Bronchial epithelial cell (primary cell): ENCODE data around the gene ARHGAP1. TPM values are rescaled to one million over a fixed set of nuclear protein-coding genes. Genes with fewer than 3 reads are reported as not detected.
A peak's percentile ranks its signal among the peaks of the same experiment; 100 is the strongest.

Experiments used
- DNase-seq: peaks from one replicate; pipeline ENCODE4 v3.0.0-alpha.2; 2010; ENCODE audit warnings: low read depth
- FAIRE-seq: peaks from 2 replicates; lab custom pipeline; 2011; peaks lifted over from hg19 to GRCh38; lab: Jason Lieb, UNC
- H3K27me3 ChIP-seq: 2 replicates; pipeline ENCODE4 v1.5.1; 2011; ENCODE audit warnings: low read length; ENCODE audit not compliant: control insufficient read depth, insufficient read depth
- H3K36me3 ChIP-seq: 2 replicates; pipeline ENCODE4 v1.5.1; 2011; ENCODE audit warnings: low read length; ENCODE audit not compliant: control insufficient read depth, insufficient read depth
- H3K4me3 ChIP-seq: 2 replicates; pipeline ENCODE4 v1.5.1; 2011; ENCODE audit warnings: mild to moderate bottlenecking, low read depth, low read length, control low read depth
- CTCF ChIP-seq: IDR thresholded peaks from 2 replicates; pipeline ENCODE4 v1.5.1; 2011; ENCODE audit warnings: mild to moderate bottlenecking, moderate library complexity, low read length, control low read depth, inconsistent platforms; ENCODE audit not compliant: insufficient read depth, severe bottlenecking
- total RNA-seq: library from RNA; depleted of rRNA; stranded (reverse); fragments of >200 nt; gene quantifications from 2 replicates; pipeline ENCODE4 v1.2.1, GENCODE V29; 2014

Gene ARHGAP1
- total RNA-seq, 1 donor from 2014 or later, result 15.5 TPM

DNA sequence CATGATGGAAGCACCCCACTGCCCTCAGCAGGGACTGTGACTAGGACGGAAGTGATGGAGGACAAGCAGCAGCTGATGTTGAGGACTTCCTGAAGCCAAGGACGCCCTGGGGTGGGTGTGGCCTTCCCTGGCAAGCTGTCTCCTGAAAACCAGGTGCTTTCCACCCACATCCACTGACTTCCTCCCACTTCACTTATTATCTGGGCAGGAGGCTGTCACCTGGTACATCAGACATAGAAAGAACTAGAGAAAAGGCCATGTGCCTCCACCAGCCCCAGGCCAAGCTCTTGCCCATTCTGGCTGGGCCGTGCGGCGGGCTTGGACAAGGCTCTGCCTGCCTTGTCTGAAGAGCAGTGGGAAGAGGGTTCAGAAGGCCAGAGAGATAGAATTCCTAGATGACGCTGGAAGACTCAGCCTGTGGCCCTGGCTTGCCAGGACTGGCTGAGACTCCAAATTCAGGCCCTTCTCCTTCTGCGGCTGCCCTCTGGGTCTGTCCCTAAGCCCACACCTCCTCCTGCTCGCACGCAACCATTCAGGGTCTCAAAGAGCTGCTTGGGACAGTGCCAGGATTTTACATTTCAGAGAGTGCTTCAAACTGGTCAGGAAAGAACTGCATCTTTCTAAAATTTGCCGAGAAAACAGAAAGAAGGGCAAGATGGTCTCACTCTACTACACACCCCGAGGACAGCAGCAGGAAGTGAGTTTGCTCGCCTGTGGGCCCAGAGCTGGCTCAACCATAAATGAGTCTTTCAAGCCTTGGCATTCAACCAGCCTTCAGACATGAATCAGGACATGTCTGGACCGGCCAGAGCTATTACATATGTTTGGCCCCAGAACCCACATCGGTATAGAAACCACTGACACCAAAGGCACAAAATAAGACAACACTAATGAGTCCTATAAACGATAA is 13.3 kb downstream of the ARHGAP1 start:
- no peak overlapping the region for H3K4me3 ChIP-seq
- no peak for TF ChIP-seq CTCF

GRCh38 chr11:46684367-46684766 is 16.1 kb downstream of the ARHGAP1 start:
- peaks cover 26% of the 10 kb centered on the region for H3K36me3 ChIP-seq
- H3K4me3 ChIP-seq, result no peak overlapping the region
- no peak for DNase-seq
- no peak for TF ChIP-seq CTCF
- FAIRE-seq, result no peak
- no peaks in the 10 kb centered on the region for H3K27me3 ChIP-seq

More for the DNA sequence above, 13.3 kb downstream of the ARHGAP1 start:
- FAIRE-seq (peak; percentile 64), DNase-seq (peak; percentile 98)
- Histone ChIP-seq H3K36me3 (peaks cover 9% of the 10 kb centered on the region), H3K27me3 (no peaks in the 10 kb centered on the region)

DNA sequence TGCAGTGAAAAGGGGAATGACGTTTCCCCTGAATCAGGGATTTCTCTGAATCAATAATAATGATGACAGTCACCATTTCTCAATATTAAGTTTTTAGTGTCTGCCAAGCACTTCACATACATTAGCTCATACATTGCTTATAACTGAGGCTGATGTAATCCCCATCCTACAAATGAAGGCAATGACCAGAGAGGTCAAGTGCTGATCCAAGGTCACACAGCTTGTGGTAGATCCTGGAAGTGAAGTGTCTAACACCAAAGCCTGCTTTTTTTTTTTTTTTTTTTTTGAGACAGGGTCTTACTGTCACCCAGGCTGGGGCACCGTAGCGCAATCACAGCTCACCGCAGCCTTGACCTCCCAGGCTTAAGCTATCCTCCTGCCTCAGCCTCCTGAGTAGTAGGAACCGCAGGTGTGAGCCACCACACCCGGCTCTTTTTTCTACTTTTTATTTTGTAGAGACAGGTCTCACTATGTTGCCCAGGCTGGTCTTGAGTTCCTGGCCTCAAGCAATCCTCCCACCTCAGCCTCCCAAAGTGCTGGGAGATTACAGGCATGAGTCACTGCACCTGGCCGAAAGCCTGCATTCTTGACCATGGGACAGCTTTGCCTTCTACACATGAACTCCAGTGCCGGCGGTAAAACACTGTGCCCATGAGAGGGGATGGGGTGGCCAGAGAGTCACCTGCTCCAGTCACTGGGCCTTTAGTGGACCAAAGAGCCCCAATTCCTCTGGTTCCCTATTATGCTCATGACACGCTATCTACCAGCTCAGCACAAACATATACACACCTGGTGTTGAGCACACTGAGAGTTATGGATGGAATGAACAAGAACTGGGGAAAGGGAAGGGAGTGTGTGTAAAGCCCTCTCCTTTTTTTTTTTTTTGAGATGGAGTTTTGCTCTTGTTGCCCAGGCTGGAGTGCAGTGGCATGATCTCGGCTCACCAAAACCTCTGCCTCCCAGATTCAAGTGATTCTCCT is 17.4 kb downstream of the ARHGAP1 start:
- H3K36me3 ChIP-seq, result peaks cover 37% of the 10 kb centered on the region
- peak; percentile 32 for DNase-seq
- no peaks in the 10 kb centered on the region for H3K27me3 ChIP-seq
- FAIRE-seq, result no peak
- no peak for TF ChIP-seq CTCF
- no peak overlapping the region for H3K4me3 ChIP-seq

- Histone ChIP-seq H3K27me3 (no peaks in the 10 kb centered on the region), H3K36me3 (peaks cover 40% of the 10 kb centered on the region), H3K4me3 (no peak overlapping the region)
- no peak for DNase-seq
- TF ChIP-seq CTCF, result no peak
- FAIRE-seq, result no peak
Observed at GRCh38 chr11:46681814-46682213, 18.6 kb downstream of the ARHGAP1 start.

- Histone ChIP-seq H3K36me3 (peaks cover 38% of the 10 kb centered on the region), H3K27me3 (no peaks in the 10 kb centered on the region), H3K4me3 (no peak overlapping the region)
- DNase-seq (no peak), FAIRE-seq (no peak)
- TF ChIP-seq CTCF, result no peak
Observed at GRCh38 chr11:46680815-46681214, 19.6 kb downstream of the ARHGAP1 start.
